Kidney (tissue), 14 donors: ENCODE results near the gene PPFIA2. TPM values are rescaled to one million over a fixed set of nuclear protein-coding genes. Genes with fewer than 3 reads are reported as not detected.

ENCODE experiments used
- DNase-seq, 5 donors: peaks; one replicate each; pipeline ENCODE4 v3.0.0-alpha.2; 2013 to 2020
- FAIRE-seq: peaks from 2 replicates; lab custom pipeline; 2012; peaks lifted over from hg19 to GRCh38; lab: Jason Lieb, UNC
- H3K27ac ChIP-seq, 2 donors: one replicate each; pipeline ENCODE4 v1.7.0; 2013; ENCODE audit warnings: low read depth in 2 of 2, low read length in 2 of 2, inconsistent platforms in 1 of 2
- H3K27me3 ChIP-seq: one replicate; pipeline ENCODE4 v1.7.1; 2013; ENCODE audit warnings: low read length, inconsistent platforms; ENCODE audit not compliant: control insufficient read depth, insufficient read depth
- H3K36me3 ChIP-seq, 3 donors: one replicate each; pipeline versions ENCODE4 v1.7.0 to v1.7.1; 2013; ENCODE audit warnings: low read length in 3 of 3, control low read depth in 1 of 3, inconsistent platforms in 1 of 3; ENCODE audit not compliant: insufficient read depth in 3 of 3, control insufficient read depth in 2 of 3
- H3K4me1 ChIP-seq, 3 donors: one replicate each; pipeline versions ENCODE4 v1.7.0 to v1.7.1; 2013; ENCODE audit warnings: low read length in 3 of 3, inconsistent platforms in 1 of 3, low read depth in 1 of 3; ENCODE audit not compliant: control insufficient read depth in 2 of 3, insufficient read depth in 2 of 3
- H3K4me3 ChIP-seq, 3 donors: one replicate each; pipeline versions ENCODE4 v1.7.0 to v1.8.1; 2013; ENCODE audit warnings: low read length in 3 of 3, control low read depth in 1 of 3, inconsistent platforms in 1 of 3
- H3K9ac ChIP-seq, 3 donors: one replicate each; pipeline versions ENCODE4 v1.7.0 to v1.7.1; 2013; ENCODE audit warnings: low read length in 3 of 3, control low read depth in 1 of 3, inconsistent platforms in 1 of 3
- H3K9me3 ChIP-seq, 3 donors: one replicate each; pipeline versions ENCODE4 v1.7.0 to v1.7.1; 2013; ENCODE audit warnings: low read length in 3 of 3, control low read depth in 1 of 3, inconsistent platforms in 1 of 3; ENCODE audit not compliant: control insufficient read depth in 2 of 3, insufficient read depth in 1 of 3
- CTCF ChIP-seq: IDR thresholded peaks from 3 replicates; pipeline ENCODE4 v1.5.1; 2012; ENCODE audit warnings: mild to moderate bottlenecking, moderate library complexity, borderline replicate concordance; ENCODE audit not compliant: insufficient read depth; ENCODE audit errors: extremely low read depth
- intact Hi-C: fragments of 100-400 bp; cut with DNase I; formaldehyde crosslinking; loops from one replicate; pipeline ENCODE4 v1.11.1; 2022
- polyA plus RNA-seq: library from polyadenylated mRNA; stranded (reverse); fragments of 350-450 nt; fragmentation: Illumina TruSeq; extraction: RNeasy Lipid Tissue Mini Kit (QIAGEN cat#74804); gene quantifications from one replicate; pipeline ENCODE4 v1.2.3, GENCODE V29; 2014; ENCODE audit warnings: low read depth, low replicate concordance; ENCODE audit not compliant: insufficient read depth
- total RNA-seq: library from RNA; stranded (reverse); fragmentation: NEBNext Ultra II Directional; extraction: Animal tissue kit (Norgen Biotek cat#: 25700); gene quantifications from one replicate; pipeline ENCODE4 v1.2.1, GENCODE V29; 2021
- donor health status: control.
- donor health status: control.
- donor health status: control.
- donor health status: control.
- donor health status: control.
- donor health status: DM: yes; HTN: yes; CAD: no.
- donor health status: Normal renal cell carcinoma (clear cell type).

The PPFIA2 gene
- total and polyA plus RNA-seq, 2 donors from 2014 or later, result 2.8 to 9.4 TPM

- H3K4me3 ChIP-seq, result no peak overlapping the region
- TF ChIP-seq CTCF, result no peak
- FAIRE-seq (no peak), DNase-seq (no peak)
- H3K4me1 ChIP-seq, result no peaks in the 10 kb centered on the region
- no peaks in the 10 kb centered on the region for H3K9me3 ChIP-seq
- no peaks in the 10 kb centered on the region for H3K27me3 ChIP-seq
- no peak overlapping the region for H3K27ac ChIP-seq
- intact Hi-C loops, result no loop called here
- no peaks in the 10 kb centered on the region for H3K36me3 ChIP-seq
- no peak overlapping the region for H3K9ac ChIP-seq
These were observed 377.2 kb downstream of the PPFIA2 start for GRCh38 chr12:81381951-81382350.

GRCh38 chr12:81378601-81379285 is 380.4 kb downstream of the PPFIA2 start:
- Histone ChIP-seq H3K4me1 (no peaks in the 10 kb centered on the region), H3K4me3 (no peak overlapping the region), H3K36me3 (no peaks in the 10 kb centered on the region), H3K27me3 (no peaks in the 10 kb centered on the region), H3K27ac (no peak overlapping the region), H3K9ac (no peak overlapping the region), H3K9me3 (no peaks in the 10 kb centered on the region)
- TF ChIP-seq CTCF, result no peak
- FAIRE-seq (no peak), DNase-seq (no peak)
- intact Hi-C loops, result no loop called here

DNA sequence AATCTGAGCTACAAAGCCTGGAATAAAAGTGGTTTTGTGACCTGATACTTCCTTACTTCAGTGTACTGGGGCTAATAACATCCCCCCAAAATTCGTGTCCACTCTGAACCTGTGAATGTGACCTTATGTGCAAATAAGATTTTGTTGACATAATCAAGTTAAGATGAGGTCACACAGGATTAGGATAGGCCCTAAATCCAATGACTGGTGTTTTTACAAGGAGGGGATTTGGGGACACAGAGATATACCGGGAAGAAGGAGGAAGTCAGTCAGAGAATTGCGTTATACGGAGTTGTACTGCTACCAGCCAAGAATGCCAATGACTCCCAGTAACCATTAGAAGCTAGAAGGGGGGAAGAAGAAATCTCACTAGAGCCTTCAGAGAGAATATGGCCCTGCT is 381.4 kb downstream of the PPFIA2 start:
- intact Hi-C loops, result no loop called here
- Histone ChIP-seq H3K9me3 (no peaks in the 10 kb centered on the region), H3K36me3 (no peaks in the 10 kb centered on the region), H3K4me3 (no peak overlapping the region), H3K4me1 (no peaks in the 10 kb centered on the region), H3K27me3 (no peaks in the 10 kb centered on the region), H3K9ac (no peak overlapping the region), H3K27ac (no peak overlapping the region)
- TF ChIP-seq CTCF, result no peak
- DNase-seq (no peak), FAIRE-seq (no peak)

DNA sequence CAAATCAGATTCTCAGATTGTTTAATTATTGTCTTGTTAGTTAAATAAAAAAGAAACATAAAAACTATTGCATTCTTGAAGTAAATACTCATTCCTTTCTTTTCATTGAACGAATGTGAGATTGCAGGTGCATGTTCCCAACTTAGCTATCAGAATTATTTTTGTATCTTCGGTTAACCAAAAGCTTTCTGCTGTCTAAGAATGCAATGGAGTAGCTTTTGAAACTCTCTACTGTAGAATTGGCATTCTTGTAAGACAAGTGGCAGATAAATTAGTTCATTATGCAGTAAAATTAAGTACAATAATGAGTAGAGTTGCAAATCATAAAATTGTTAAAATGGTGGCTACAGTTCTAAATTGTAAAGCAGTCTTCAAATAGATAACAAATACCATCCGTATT is 383.2 kb downstream of the PPFIA2 start:
- H3K27me3 ChIP-seq, result no peaks in the 10 kb centered on the region
- no peak for TF ChIP-seq CTCF
- H3K9me3 ChIP-seq, result no peaks in the 10 kb centered on the region
- H3K4me3 ChIP-seq, result no peak overlapping the region
- intact Hi-C loops, result no loop called here
- no peaks in the 10 kb centered on the region for H3K36me3 ChIP-seq
- no peaks in the 10 kb centered on the region for H3K4me1 ChIP-seq
- H3K27ac ChIP-seq, result no peak overlapping the region
- no peak for FAIRE-seq
- DNase-seq, result no peak
- no peak overlapping the region for H3K9ac ChIP-seq
